ENCODE results near the gene MAGED4B. TPM values are rescaled to one million over a fixed set of nuclear protein-coding genes. Genes with fewer than 3 reads are reported as not detected.
"Not testable (repeated sequence)": the region's sequence is repeated elsewhere in the genome, so short reads cannot be mapped to it uniquely, and the experiment has no call there.

MAGED4B gene, protein sequence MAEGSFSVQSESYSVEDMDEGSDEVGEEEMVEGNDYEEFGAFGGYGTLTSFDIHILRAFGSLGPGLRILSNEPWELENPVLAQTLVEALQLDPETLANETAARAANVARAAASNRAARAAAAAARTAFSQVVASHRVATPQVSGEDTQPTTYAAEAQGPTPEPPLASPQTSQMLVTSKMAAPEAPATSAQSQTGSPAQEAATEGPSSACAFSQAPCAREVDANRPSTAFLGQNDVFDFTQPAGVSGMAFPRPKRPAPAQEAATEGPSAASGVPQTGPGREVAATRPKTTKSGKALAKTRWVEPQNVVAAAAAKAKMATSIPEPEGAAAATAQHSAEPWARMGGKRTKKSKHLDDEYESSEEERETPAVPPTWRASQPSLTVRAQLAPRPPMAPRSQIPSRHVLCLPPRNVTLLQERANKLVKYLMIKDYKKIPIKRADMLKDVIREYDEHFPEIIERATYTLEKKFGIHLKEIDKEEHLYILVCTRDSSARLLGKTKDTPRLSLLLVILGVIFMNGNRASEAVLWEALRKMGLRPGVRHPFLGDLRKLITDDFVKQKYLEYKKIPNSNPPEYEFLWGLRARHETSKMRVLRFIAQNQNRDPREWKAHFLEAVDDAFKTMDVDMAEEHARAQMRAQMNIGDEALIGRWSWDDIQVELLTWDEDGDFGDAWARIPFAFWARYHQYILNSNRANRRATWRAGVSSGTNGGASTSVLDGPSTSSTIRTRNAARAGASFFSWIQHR
- 6.8 and 25.6 TPM in 2 replicates for total RNA-seq (2012; rRNA removed)

DNA sequence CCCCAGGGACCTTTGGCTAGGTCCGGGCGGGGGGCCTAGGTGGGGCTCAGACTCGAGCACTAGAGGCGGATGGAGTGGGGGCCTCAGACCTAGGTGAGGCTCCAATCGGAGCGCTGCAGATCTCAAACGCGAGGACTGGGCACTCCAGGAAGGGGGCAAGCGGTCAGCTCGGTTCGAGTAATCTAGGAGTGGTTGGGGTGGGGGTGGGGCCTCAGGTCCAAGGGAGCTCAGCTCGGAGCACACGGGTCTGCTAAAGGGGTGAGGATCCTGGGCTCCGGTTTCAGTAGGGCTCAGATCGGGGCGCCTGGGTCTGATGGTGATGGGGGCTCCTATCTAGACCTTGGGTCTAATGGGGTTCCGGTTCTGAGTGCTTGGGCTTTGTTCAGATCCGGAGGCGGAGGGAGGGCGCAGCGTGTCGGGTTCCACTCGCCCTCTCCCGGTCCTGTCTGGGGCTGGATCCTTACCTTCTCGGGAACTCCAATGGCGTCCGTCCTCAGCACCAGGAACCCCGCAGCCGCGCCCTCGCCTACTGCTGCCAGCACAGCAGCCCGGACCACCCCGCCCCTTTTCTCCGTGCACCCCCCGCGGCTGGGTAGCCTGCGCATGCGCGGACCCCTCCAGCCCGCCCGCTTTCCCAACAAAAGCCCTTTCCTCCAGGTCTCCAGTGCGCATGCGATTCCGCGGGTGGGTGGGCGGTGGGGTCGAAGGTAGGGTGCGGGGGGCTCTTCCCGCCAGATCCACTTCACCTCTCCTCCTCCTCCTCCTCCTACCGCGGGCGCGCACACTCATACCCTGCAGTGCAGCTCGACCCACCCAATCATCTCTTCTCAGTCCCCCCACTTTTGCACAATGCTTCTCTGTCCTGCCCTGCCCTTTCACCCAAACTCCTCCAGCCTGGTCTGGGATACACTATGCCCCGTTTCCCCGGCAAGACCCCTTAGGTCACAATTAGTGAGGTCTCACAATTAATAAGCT lies at the start of gene MAGED4B:
Gene MAGED4B, minus strand, starts transcription at position 518 of the 975 bp plus-strand sequence. CDS start 1,011 bp downstream, outside the sequence.
- not testable (repeated sequence) for H3K4me3 ChIP-seq (ENCODE audit: low read length); H3K36me3 ChIP-seq (ENCODE audit: insufficient read depth, low read length); H3K4me1 ChIP-seq (ENCODE audit: control insufficient read depth, insufficient read depth, low read length); H3K27me3 ChIP-seq (ENCODE audit: control insufficient read depth, insufficient read depth, low read length); H3K9ac ChIP-seq (ENCODE audit: low read depth, low read length); H3K4me2 ChIP-seq (ENCODE audit: low read length); H3K9me3 ChIP-seq (replicated peaks; ENCODE audit: low read length)

- H3K9me3 ChIP-seq (replicated peaks; ENCODE audit: low read length) = no peaks in the 10 kb centered on the region
- no peaks in the 10 kb centered on the region for H3K36me3 ChIP-seq (ENCODE audit: insufficient read depth, low read length)
- H3K27me3 ChIP-seq (ENCODE audit: control insufficient read depth, insufficient read depth, low read length) = peaks cover 4% of the 10 kb centered on the region
- H3K4me1 ChIP-seq (ENCODE audit: control insufficient read depth, insufficient read depth, low read length) = no peaks in the 10 kb centered on the region
- H3K4me2 ChIP-seq (ENCODE audit: low read length) = no peak overlapping the region
- H3K9ac ChIP-seq (ENCODE audit: low read depth, low read length) = no peak overlapping the region
- no peak overlapping the region for H3K4me3 ChIP-seq (ENCODE audit: low read length)
Observed at GRCh38 chrX:52118262-52118661, 49.3 kb upstream of the MAGED4B start.

DNA sequence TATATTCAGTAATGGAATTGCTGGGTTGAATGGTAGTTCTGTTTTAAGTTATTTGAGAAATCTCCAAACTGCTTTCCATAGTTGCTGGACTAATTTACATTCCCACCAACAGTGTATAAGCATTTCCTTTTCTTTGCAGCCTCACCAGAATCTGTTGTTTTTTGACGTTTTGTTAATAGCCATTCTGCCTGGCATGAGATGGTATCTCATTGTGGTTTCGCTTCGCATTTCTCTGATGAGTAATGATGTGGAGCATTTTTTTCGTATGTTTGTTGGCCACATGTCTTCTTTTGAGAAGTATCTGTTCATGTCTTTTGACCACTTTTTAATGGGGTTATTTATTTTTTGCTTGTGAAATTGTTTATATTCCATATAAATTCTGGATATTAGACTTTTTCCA lies 13.6 kb upstream of the MAGED4B start:
- no peaks in the 10 kb centered on the region for H3K36me3 ChIP-seq (ENCODE audit: insufficient read depth, low read length)
- H3K9ac ChIP-seq (ENCODE audit: low read depth, low read length) = no peak overlapping the region
- H3K9me3 ChIP-seq (replicated peaks; ENCODE audit: low read length) = no peaks in the 10 kb centered on the region
- peaks cover 11% of the 10 kb centered on the region for H3K27me3 ChIP-seq (ENCODE audit: control insufficient read depth, insufficient read depth, low read length)
- no peaks in the 10 kb centered on the region for H3K4me1 ChIP-seq (ENCODE audit: control insufficient read depth, insufficient read depth, low read length)
- no peak overlapping the region for H3K4me2 ChIP-seq (ENCODE audit: low read length)
- H3K4me3 ChIP-seq (ENCODE audit: low read length) = no peak overlapping the region

- Histone ChIP-seq H3K9ac (ENCODE audit: low read depth, low read length) (no peak overlapping the region), H3K27me3 (ENCODE audit: control insufficient read depth, insufficient read depth, low read length) (peaks cover 5% of the 10 kb centered on the region), H3K9me3 (replicated peaks; ENCODE audit: low read length) (no peaks in the 10 kb centered on the region), H3K4me2 (ENCODE audit: low read length) (no peak overlapping the region), H3K4me3 (ENCODE audit: low read length) (no peak overlapping the region), H3K36me3 (ENCODE audit: insufficient read depth, low read length) (no peaks in the 10 kb centered on the region), H3K4me1 (ENCODE audit: control insufficient read depth, insufficient read depth, low read length) (no peaks in the 10 kb centered on the region)
Observed at GRCh38 chrX:52078131-52078530, 9.1 kb upstream of the MAGED4B start.

DNA sequence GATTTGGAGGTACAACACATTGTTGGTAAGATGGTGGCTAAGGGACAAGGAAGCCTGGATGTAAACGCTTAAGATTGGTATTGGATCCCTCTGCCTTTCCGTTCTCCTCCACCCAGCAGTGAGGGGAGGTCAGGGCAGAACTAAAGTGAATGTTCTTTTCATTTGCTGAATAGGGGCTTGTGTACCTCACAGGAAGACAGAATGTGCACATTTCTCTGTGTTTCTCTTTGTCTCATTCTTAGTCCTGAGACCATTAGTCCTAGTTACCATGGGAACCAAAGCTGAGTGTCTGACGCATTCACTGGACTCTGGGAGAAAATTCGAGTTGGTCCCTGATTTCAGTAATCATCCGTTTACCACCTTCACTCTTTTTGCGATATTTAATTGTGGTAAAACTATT lies 26.7 kb downstream of the MAGED4B start:
- not testable (repeated sequence) for H3K9ac ChIP-seq (ENCODE audit: low read depth, low read length); H3K4me1 ChIP-seq (ENCODE audit: control insufficient read depth, insufficient read depth, low read length); H3K9me3 ChIP-seq (replicated peaks; ENCODE audit: low read length); H3K27me3 ChIP-seq (ENCODE audit: control insufficient read depth, insufficient read depth, low read length); H3K4me2 ChIP-seq (ENCODE audit: low read length); H3K36me3 ChIP-seq (ENCODE audit: insufficient read depth, low read length); H3K4me3 ChIP-seq (ENCODE audit: low read length)

GRCh38 chrX:52034211-52034610 lies 34.8 kb downstream of the MAGED4B start:
- Histone ChIP-seq H3K36me3 (ENCODE audit: insufficient read depth, low read length) (no peaks in the 10 kb centered on the region), H3K9ac (ENCODE audit: low read depth, low read length) (no peak overlapping the region), H3K27me3 (ENCODE audit: control insufficient read depth, insufficient read depth, low read length) (peaks cover 3% of the 10 kb centered on the region), H3K4me2 (ENCODE audit: low read length) (no peak overlapping the region), H3K4me1 (ENCODE audit: control insufficient read depth, insufficient read depth, low read length) (no peaks in the 10 kb centered on the region), H3K4me3 (ENCODE audit: low read length) (no peak overlapping the region), H3K9me3 (replicated peaks; ENCODE audit: low read length) (no peaks in the 10 kb centered on the region)

DNA sequence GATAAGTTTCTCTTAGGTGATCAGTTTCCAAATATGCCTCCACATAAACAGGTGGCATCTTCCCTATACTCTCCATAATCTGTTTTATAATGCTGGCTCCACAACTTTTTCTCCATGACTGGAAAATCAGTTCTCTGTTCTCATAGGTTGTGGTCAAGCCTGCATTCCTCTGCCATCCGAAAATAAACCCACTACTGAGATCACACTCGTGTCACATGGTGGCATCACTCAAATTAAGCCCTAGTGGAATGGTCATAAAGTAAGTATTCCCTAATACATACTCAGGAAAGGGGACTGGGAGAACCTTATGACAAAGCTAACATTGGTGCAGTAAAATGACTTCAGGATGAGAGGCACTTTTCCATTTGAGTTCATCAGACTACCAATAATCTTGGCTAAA lies 37.6 kb downstream of the MAGED4B start:
- no peak overlapping the region for H3K9ac ChIP-seq (ENCODE audit: low read depth, low read length)
- H3K4me1 ChIP-seq (ENCODE audit: control insufficient read depth, insufficient read depth, low read length) = no peaks in the 10 kb centered on the region
- no peak overlapping the region for H3K4me3 ChIP-seq (ENCODE audit: low read length)
- no peaks in the 10 kb centered on the region for H3K9me3 ChIP-seq (replicated peaks; ENCODE audit: low read length)
- H3K36me3 ChIP-seq (ENCODE audit: insufficient read depth, low read length) = no peaks in the 10 kb centered on the region
- H3K27me3 ChIP-seq (ENCODE audit: control insufficient read depth, insufficient read depth, low read length) = peaks cover 3% of the 10 kb centered on the region
- H3K4me2 ChIP-seq (ENCODE audit: low read length) = no peak overlapping the region

GRCh38 chrX:52015794-52016193 lies 53.2 kb downstream of the MAGED4B start:
- Histone ChIP-seq H3K4me1 (ENCODE audit: control insufficient read depth, insufficient read depth, low read length) (no peaks in the 10 kb centered on the region), H3K4me3 (ENCODE audit: low read length) (no peak overlapping the region), H3K4me2 (ENCODE audit: low read length) (no peak overlapping the region), H3K9me3 (replicated peaks; ENCODE audit: low read length) (no peaks in the 10 kb centered on the region), H3K36me3 (ENCODE audit: insufficient read depth, low read length) (no peaks in the 10 kb centered on the region), H3K9ac (ENCODE audit: low read depth, low read length) (no peak overlapping the region), H3K27me3 (ENCODE audit: control insufficient read depth, insufficient read depth, low read length) (peaks cover 3% of the 10 kb centered on the region)

Small RNAs within 50 kb of the gene (small RNA-seq; reads per million reads assigned to genes)
- gene SNORA11E = not detected
